ENCODE data around the gene CD99L2.

GRCh38 chrX:150837845-150838244 lies 60.6 kb downstream of the CD99L2 start:
- TF ChIP-seq CTCF (IDR thresholded peaks at IDR 0.05; ENCODE audit: low read length): no peak
- TF ChIP-seq EZH2 (IDR thresholded peaks at IDR 0.05; ENCODE audit: borderline replicate concordance, low read length): no peak
